GM21529 (cell line): ENCODE results near the gene PGC.
A peak's percentile ranks its signal among the peaks of the same experiment; 100 is the strongest.

Experiments used
- ATAC-seq: cut with Tn5 transposase; IDR thresholded peaks from one replicate; pipeline ENCODE4 v1.9.1; 2021; ENCODE audit not compliant: unreplicated experiment

Gene PGC

DNA sequence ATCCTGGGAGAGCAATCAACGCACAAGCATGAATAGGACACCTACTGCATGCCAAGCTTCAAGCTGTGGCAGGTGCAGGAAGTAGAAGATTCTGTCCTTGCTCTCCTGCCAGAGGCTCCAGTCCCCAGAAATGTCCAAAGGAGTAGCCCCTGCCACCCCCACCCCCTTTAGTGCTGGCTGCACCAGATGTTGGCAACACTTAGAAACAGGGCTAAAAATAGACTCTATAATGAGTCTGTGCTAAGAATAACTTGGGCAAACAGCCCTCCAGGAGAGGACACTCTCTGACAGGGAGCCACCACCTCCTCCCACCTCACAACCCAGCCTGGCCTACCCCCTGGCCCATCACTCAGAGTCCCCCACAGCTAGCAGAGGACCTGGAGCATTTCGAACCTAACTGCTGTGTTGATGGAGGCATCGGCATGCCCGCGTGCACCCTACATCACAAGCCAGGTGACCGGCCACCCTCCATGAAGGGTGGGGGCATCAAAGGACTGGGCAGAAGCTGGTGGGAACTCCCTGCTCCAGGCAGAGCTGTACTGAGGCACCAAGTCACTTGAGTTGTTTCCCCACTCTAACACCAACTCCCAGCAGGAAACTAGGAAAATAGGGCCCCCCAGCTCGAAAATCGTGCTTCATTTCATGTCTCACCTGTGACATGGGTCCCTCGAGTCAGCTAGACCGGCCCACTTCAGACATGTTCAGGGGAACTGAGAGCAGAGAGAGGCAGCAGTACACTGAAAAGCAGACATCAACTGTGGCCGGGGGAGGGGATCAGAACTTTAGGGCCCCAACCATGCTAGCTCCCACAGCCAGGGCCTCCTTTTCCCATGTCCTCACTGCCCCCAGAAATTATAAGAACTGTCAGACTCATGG lies 30.4 kb downstream of the PGC start:
- ATAC-seq: no peak

DNA sequence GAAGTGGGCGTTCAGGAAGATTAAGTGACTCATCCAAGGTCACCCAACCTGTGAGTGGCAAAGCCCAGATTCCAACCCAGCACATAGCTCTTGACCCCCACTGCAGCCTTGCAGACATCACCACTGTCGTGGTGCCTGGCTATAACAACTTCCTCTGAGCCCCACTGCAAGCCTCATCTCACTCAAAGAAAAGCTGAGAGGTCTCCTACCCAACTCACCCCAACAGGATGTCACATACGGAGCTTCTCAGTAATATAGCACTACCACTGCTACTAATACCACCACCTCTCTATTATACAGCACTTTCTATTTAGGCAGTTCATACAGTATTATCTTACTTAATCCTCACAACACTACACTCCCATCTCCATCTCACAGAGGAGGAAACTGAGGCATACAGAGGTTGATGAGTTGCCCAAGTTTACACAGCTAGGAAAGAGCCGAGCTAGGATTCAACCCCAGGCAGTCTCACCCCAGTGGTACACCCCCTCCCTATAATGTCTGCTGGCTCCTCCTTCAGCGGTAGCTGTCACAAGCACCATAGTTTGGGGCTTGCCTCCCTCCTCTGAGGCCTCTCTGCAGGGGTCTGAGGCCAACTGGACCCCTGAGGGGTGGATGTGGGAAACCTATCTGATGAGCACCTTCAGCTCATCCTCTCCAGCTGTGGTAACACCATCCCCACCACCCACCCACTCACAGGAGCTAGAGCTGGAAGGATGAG lies 31.2 kb downstream of the PGC start:
- ATAC-seq: peak; percentile 26

DNA sequence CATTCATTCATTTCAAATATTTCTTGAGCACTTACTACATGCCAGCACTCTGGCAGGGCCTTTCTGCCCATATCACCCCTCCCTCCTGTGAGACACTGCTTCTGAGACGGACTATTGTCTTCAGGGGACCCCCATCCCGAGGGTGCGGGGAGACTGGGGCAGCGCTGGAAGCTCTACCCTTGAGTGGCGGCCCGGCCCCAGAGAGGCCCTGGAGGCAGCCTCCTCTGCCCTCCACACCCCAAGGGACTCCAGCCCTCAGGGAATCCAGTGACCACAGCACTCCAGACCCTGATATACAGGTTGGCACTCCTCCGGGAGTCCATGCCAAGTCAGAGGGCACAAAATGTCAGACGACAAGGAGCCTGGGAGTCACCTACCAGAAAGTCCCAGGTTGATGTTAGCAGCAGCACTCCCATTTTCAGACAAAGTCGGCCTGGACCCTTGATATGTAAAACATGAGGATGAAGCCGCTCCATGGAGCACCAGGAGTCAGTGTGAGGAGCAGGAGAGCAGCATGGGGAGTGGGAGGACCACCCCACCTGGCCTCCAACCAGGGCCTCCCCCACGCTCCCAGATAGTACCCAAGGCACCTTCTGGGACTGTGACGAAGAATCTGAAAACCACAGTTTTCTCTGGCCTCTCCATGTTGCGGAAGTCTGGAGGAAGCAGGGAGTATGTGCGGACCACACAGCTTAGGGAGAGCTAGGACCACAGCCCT lies 32.5 kb downstream of the PGC start:
- no peak for ATAC-seq

DNA sequence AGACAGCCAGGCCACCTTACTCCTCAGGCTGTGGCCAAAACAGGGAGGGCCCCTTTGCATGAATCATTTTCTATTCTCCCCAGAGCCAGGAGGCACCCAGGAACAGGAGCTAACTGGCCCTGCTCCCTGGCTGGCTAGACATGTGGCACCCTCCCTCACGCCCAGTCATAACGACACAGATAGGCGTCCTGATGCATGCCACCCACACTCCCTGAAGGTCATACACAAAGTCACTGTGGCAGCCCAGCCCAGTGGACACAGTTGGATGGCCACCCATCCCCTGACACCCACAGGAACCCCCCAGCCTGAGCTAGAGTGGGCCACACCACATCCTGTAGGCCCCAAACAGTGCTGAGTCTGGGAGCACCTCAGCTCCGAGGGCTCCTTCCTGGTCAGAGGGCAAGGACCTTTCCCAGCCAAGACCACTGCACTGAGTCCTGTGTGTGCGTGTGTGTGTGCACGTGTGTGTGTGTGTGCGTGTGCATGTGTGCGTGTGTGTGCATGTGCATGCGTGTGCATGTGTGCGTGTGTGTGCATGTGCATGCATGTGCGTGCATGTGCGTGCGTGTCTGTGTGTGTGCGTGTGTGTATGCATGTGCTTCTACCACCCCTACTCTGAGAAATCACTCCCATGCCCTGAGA lies 33.4 kb downstream of the PGC start:
- peak; percentile 63 for ATAC-seq

DNA sequence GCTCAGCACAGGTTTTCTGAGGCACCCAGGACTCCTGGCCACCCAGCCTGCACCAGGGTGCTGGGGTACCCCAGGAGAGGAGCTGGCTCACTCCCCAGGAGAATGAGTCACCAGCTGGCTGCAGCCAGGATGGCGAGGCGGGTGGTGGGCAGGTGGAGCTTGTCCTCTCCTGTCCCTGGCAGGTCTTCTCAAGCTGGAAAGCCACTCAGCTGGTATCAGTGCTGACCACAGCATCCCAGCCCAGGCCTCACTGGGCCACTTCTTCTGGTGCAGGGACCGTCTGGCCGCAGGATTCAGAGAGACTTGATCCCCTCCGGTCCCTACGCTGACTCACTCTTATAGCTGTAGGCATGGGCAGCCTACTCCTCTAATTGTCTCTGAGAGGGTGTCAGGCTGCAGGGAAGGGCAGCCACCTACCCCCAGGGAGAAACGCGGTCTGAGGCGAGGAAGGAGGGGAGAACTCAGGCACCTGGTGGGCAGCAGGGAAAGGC lies 34.0 kb downstream of the PGC start:
- ATAC-seq: no peak

DNA sequence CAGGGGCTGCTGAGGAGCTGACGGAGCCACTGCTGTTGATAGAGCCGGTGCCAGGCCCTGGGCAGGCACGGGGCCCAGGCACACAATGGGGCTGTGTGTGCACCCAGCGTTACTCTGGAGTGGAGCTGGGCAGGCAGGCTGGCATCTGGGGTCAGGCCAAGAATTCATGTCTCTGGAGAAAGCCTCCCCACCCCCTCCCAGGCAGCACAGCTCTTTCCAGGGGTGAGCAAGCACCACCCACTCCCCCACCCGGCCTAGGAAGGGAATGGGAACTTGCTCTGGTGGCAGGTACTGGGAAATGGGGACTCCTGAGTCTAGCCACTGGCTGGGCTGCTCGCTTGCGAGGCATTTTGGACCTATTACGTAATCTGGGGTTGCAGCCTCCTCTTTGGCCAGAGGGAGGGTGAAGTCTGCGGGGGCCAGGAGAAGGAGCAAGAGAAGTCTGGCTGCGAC lies 34.5 kb downstream of the PGC start:
- no peak for ATAC-seq

DNA sequence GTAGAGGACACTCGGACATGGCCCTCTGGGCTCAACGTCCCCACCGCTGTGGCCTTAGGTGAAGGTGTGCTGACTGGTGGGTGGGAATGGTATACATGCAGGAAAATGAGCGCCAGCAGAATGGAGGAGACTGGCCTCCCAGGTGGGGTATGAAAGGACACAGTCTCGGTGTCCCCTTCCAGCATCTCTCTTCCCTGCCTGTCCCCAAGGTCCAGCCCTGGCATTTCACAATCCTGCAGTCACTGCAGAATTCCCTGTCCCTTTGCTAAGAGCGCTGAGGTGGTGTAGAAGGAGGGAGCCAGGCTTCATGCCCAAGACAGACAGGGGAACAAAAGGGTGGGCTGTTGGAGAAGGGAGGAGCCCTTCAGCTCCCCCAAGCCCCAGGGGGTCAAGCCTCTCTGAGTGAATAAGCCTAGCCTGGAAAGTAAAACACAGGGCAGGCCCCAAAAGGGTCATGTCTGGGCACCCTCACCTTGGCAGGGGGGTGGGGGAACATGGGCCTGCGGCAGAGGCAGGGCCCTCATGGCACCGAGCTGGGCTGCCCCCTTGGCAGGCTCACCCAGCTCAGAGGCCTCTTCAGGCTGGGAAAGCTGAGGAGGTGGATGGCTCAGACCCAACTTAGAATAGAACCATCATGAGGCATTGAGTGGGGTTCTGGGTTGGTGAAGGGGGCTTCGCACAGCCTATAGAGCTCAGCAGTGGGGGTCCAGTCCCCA lies 35.7 kb downstream of the PGC start:
- no peak for ATAC-seq

DNA sequence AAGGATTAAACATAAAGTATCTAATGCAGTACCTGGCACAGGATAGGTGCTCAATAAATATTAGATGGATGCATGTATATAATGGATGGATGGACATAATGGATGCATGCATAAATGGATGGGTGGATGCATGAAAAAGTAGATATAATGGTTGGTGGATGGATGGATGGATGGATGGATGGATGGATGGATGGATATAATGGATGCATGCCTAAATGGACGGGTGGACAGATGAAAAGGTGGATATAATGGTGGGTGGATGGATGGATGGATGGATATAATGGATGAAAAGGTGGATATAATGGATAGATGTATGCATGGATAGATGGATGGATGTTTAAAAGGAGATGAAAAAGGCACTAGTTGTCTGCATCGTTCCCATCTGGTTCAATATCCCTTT lies 37.8 kb downstream of the PGC start:
- ATAC-seq: no peak

DNA sequence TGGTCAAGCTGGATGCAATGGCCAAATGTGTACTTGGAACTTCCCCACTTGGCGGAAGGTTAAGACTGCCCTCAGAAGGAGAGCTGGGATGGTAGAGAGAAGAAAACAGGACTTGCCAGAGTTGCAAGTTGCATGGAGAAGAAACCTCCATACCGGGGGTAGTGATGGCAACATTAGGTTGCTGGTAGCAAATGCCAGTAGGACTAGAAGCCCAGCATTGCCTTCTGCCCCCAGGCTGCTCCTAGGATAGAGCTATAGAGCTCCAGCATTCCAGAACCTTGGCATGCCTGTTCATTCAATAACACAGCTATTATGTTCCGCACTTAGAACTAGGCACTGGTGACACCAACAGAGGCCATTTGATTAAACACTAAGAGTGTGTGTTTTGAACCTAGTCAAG lies 38.3 kb downstream of the PGC start:
- no peak for ATAC-seq

DNA sequence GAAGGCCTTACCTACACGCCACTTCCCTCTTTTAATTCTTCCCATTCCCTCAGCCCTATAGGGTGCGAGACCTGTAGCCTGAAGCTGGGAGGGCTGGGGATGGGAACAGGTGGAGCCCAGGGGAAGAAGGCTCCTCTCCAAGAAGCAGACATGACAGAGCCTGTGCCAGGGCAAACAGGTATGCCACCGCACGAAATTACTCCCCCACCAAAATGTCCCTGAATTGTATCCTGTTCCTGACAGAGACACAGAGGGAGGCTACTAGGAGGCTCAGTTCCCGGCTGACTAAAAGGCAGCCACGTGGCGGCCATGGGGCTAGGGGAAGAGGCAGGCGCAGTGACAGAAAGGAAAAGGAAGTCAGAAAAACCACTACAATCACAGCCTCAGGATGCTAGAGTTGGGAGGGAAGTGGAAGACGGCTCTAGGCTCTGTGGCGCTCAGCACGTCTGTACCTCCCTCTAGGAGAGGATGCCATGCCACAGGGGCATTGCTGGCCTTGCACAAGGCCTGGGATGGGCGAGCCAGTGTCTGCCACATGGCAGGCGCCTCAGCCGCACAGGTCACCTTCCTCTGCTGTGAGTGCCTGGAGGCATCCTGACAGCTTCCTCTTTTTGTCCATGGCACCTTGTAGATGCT lies 39.5 kb downstream of the PGC start:
- ATAC-seq: no peak

DNA sequence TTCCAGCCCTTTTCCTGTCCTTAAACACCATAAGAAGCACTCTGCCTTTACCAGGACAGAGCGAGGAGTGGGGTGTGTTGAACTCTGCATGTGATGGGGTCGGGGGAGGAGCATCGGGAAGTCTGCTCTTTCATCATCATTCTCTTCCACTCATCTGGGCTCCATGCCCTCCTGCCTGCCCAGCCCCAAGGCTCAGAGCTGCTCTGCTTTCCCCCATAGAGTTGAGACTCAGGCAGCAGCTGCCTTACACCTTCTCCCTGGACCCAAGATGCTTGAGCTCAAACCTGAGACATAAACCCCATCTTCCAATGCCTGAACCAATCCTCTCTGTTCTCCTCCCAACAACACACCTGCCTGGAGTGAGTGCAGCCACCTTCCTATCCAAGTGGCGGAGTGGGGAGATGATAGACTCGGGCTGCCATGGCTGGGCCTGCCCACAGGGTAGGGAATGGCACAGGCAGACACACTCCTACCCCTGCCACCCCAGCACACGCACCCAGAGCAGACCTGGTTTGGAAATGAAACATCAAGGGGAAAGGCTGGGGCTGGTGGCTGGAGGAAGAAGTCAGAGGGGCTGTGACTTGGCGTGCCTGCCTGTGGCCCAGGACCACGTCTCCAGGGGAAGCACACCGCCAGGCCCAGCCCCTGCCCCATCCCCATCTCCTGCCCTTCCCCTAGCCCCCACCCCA lies 40.2 kb downstream of the PGC start:
- peak; percentile 23 for ATAC-seq

DNA sequence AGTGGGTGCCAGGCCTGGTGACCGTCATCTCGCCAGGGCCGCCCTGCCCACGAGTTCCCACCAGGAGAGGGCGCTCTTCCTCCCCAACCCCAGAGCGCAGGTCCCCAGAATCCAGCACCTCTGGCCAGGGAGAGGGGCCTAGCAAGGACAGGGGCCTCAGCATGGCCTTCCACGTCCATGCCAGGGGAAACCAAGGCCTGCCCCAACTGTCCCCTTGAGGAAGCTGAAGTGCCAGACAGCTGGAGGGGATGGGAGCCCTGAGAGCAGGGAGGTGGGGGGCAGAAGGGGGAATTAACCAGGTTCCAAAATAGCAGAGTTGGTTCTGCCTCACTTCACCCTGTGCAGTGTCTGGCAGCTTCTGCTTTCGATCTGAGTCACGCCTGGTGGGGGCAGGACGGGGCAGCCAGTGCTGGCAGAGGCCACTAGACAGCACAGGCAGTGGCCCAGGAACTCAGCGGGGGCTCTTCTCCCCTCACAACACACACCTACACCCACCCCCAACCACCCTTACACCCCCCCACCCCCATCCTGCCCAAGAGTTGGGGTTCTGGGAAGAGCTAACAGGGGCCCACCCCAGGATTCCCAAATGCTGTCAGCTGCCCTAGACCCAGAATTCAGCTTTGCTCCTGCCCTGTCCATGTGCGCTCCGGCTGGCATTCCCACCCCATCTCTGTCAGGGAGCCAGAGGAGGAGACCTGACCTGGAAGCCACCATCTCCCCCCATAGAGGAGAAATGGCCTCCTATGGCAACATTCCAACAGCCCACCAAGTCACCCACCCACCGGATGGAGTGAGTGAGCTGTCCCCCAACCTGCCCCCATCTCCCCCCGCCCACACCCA lies 41.0 kb downstream of the PGC start:
- ATAC-seq: peak; percentile 68

DNA sequence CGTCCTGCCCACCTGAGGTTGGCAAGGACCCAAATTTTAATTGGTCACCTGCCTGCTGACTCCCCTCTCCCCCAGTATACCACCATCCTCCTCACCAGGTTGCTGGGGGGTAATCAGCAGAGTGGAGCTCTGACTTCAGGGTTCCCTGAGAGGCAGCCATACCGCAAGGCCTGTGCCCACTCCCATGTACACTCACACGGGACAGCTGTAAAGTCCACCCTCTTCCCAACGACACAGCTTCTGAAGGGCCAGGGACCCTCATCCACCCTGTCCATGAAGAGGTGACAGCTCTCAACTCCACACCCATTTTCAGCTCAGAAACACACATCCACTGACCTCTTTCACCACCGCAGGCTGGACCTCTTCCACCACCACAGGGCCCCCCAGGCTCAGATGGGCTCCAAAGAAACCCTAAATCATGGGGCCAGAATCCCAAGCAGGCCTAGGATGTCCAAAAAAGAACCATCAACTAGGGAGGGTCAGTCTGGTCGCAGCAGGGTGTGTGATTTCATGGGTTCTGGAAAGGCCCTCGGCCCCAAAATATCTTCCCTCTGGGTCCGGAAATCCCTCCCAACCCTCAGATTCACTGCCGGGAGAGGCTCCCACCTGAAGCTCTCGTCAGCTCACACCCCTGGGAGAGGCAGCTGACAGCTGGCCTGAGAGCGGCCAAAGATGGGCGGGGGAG lies 41.7 kb downstream of the PGC start:
- ATAC-seq: no peak

DNA sequence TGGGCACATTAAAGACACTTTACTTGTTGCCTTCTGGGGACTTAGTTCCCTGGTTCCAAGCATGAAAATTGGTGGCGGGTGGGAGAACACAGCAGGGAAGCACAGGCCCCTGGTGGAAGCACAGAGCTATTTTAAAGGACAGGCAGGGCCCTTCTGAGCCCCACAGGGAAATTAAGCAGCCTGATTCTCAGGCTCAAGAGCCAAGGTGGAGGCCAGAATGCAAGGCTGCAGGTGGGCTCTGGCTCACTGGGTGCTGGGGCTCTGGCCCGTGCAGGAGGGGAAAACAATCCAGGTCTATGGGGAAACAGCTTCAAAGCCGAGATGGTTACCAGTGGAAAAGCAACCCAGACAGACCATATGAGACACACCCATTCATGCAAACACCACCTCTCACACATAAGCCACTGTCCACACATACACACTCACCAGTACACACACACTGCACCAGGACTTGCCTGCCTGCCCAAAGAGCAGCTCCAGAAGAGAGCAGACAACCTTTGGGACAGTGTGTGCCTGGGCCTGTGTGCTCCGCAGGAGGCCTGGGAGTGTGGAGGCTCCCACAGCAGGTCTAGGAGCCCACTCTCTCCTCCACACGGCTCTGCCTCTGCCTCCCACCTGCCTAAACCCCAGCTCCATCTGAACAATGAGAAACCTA lies 42.4 kb downstream of the PGC start:
- no peak for ATAC-seq

DNA sequence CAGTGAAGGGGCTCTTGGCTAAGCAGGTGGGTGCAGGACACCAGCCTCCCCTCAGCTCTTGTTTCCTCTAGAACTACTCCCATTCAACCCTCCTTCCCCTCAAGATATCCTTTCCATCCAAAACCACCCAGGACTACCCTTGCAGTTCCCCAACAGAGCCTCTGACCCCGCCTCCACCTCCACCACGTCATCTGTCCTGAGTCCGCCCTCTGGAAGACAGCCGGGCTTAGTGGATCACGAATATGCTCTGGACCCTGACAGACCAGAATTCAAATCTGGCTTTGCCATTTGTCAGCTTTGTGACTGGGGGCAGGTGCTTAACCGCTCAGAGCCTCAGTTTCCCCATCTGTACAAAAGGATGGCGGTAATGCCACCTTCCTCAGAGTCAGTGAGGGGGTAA lies 43.2 kb downstream of the PGC start:
- no peak for ATAC-seq

DNA sequence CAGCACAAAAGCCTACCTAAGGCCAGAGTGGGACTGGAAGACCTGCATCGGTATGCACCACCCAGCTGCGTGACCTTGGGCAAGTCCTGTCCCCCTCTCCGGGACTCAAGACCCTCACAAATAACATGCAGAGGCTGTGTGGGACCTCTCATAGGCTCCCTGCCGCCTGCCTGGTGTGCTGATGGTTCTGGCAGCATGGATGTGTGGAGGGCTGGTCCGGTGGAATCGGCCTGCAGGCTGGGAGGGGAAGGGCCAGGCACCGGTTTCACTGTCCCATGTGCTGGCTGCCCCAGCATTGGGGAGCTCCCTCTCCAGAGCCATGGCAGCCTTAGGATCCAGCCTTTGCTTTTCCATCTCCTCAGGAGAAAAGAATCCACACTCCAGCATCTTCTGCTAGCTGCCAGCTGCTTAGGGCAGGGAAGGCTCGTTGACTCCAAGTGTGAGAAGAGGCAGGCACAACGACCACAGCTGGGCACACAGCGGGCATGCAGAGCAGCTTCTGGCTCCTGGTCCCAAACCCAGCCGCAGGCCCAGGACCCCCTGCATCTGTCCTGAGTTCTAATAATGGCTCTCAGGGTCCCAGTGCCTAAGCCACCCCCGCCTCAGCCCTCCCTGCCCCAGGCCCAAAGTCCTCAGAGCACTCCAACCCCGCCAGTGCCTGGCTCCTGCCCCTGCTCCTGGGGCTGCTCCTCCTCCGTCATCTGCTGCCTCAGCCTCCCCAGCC lies 44.3 kb downstream of the PGC start:
- ATAC-seq: no peak
